AG04450 (cell line): ENCODE results near the gene C2CD5. TPM values are rescaled to one million over a fixed set of nuclear protein-coding genes. Genes with fewer than 3 reads are reported as not detected.
"Not testable (repeated sequence)": the region's sequence is repeated elsewhere in the genome, so short reads cannot be mapped to it uniquely, and the experiment has no call there.

Source experiments
- CTCF ChIA-PET: fragments of 300-600, 350-600 bp; formaldehyde crosslinking; extraction: SDS; loops from one replicate; lab custom pipeline; 2022; ENCODE audit warnings: antibody characterized with exemption, inconsistent platforms; lab: Charles Lee
- POLR2A ChIA-PET: fragments of 350-600 bp; formaldehyde crosslinking; extraction: SDS; loops from one replicate; lab custom pipeline; 2021; ENCODE audit warnings: antibody characterized with exemption, inconsistent platforms; lab: Yijun Ruan, JAX
- DNase-seq: peaks from one replicate; pipeline ENCODE4 v3.0.0-alpha.2; 2011; ENCODE audit warnings: low read depth, low spot score
- H3K27ac ChIP-seq: one replicate; pipeline ENCODE4 v1.5.1; 2012; ENCODE audit warnings: low read depth, low read length, control low read depth
- H3K27me3 ChIP-seq: one replicate; pipeline ENCODE4 v1.6.0; 2012; ENCODE audit warnings: low read length; ENCODE audit not compliant: control insufficient read depth, insufficient read depth
- H3K4me3 ChIP-seq: 2 replicates; pipeline ENCODE4 v1.5.1; 2011; ENCODE audit warnings: mild to moderate bottlenecking, low read depth, low read length, control low read depth
- H3K9me3 ChIP-seq: 2 replicates; pipeline ENCODE4 v1.5.1; 2012; ENCODE audit warnings: low read length; ENCODE audit not compliant: control insufficient read depth, insufficient read depth
- CTCF ChIP-seq: IDR thresholded peaks from 2 replicates; pipeline ENCODE4 v1.5.1; 2011; ENCODE audit warnings: low read depth, low read length, control low read depth, inconsistent platforms
- polyA plus RNA-seq: library from polyadenylated mRNA; depleted of rRNA; stranded (reverse); fragments of >200 nt; gene quantifications from 2 replicates; pipeline ENCODE4 v1.2.3, GENCODE V29; 2011

C2CD5 gene
- polyA plus RNA-seq, 1 experiment, result 38.3 TPM

GRCh38 chr12:22500100-22500499 is 44.2 kb downstream of the C2CD5 start:
- no peak overlapping the region for H3K4me3 ChIP-seq
- no peak for DNase-seq
- H3K27ac ChIP-seq, result no peak overlapping the region
- no peaks in the 10 kb centered on the region for H3K9me3 ChIP-seq
- CTCF ChIA-PET, result interaction anchor here (0.6 to 0.8 kb wide), 3 partner anchors 10 to 171 kb away, joined by 3 to 4 read pairs (median 3); no protein-coding TSS in a partner anchor
- H3K27me3 ChIP-seq, result no peaks in the 10 kb centered on the region
- TF ChIP-seq CTCF, result no peak
- POLR2A ChIA-PET, result no interaction called here

- CTCF ChIA-PET, result no interaction called here
- Histone ChIP-seq H3K27ac (no peak overlapping the region), H3K9me3 (no peaks in the 10 kb centered on the region), H3K4me3 (no peak overlapping the region), H3K27me3 (no peaks in the 10 kb centered on the region)
- DNase-seq, result no peak
- POLR2A ChIA-PET, result no interaction called here
- no peak for TF ChIP-seq CTCF
Observed at GRCh38 chr12:22499445-22499844, 44.9 kb downstream of the C2CD5 start.

- TF ChIP-seq CTCF, result no peak
- H3K27me3 ChIP-seq, result no peaks in the 10 kb centered on the region
- H3K9me3 ChIP-seq, result no peaks in the 10 kb centered on the region
- no peak for DNase-seq
- ChIA-PET CTCF (interaction anchor here (4.3 kb wide), 1 partner anchor 35 kb away, joined by 18 read pairs; no protein-coding TSS in a partner anchor), POLR2A (no interaction called here)
- no peak overlapping the region for H3K27ac ChIP-seq
- H3K4me3 ChIP-seq, result no peak overlapping the region
Observed at GRCh38 chr12:22494319-22494718, 50.0 kb downstream of the C2CD5 start.

- CTCF ChIA-PET, result interaction anchor here (0.6 to 1.9 kb wide), 4 partner anchors 9 to 32 kb away, joined by 3 to 5 read pairs (median 3); no protein-coding TSS in a partner anchor
- no peak overlapping the region for H3K4me3 ChIP-seq
- no peak for TF ChIP-seq CTCF
- POLR2A ChIA-PET, result no interaction called here
- DNase-seq, result no peak
- H3K27me3 ChIP-seq, result no peaks in the 10 kb centered on the region
- no peaks in the 10 kb centered on the region for H3K9me3 ChIP-seq
- no peak overlapping the region for H3K27ac ChIP-seq
Observed at GRCh38 chr12:22491034-22491433, 53.3 kb downstream of the C2CD5 start.

- TF ChIP-seq CTCF, result no peak
- Histone ChIP-seq H3K9me3 (no peaks in the 10 kb centered on the region), H3K27ac (no peak overlapping the region), H3K4me3 (no peak overlapping the region), H3K27me3 (no peaks in the 10 kb centered on the region)
- ChIA-PET POLR2A (no interaction called here), CTCF (interaction anchor here (0.7 kb wide), 1 partner anchor 709 kb away, joined by 7 read pairs; no protein-coding TSS in a partner anchor)
- no peak for DNase-seq
Observed at GRCh38 chr12:22488478-22488877, 55.9 kb downstream of the C2CD5 start.

- not testable (repeated sequence) for DNase-seq
Observed at GRCh38 chr12:22487683-22488082, 56.7 kb downstream of the C2CD5 start.

More at GRCh38 chr12:22487683-22488082, 56.7 kb downstream of the C2CD5 start:
- CTCF ChIA-PET, H3K4me3 ChIP-seq, H3K27me3 ChIP-seq, H3K9me3 ChIP-seq, POLR2A ChIA-PET, H3K27ac ChIP-seq: not testable (repeated sequence)
